ENCODE data around the gene P4HB. TPM values are rescaled to one million over a fixed set of nuclear protein-coding genes. Genes with fewer than 3 reads are reported as not detected.
A peak's percentile ranks its signal among the peaks of the same experiment; 100 is the strongest.

The P4HB gene
- total and polyA plus RNA-seq, 8 donors, result 485 to 935 (median 547) TPM

GRCh38 chr17:81852237-81852636, 8.1 kb downstream of the P4HB start:
- Histone ChIP-seq H3K27me3 (no peaks in the 10 kb centered on the region), H3K4me3 (no peak overlapping the region), H3K36me3 (peaks cover 0 to 99% of the 10 kb centered on the region in 2 donors), H3K9me3 (no peaks in the 10 kb centered on the region), H3K27ac (no peak overlapping the region), H3K4me1 (peaks cover 0 to 25% of the 10 kb centered on the region in 2 donors)
- TF ChIP-seq, protein P1, sequence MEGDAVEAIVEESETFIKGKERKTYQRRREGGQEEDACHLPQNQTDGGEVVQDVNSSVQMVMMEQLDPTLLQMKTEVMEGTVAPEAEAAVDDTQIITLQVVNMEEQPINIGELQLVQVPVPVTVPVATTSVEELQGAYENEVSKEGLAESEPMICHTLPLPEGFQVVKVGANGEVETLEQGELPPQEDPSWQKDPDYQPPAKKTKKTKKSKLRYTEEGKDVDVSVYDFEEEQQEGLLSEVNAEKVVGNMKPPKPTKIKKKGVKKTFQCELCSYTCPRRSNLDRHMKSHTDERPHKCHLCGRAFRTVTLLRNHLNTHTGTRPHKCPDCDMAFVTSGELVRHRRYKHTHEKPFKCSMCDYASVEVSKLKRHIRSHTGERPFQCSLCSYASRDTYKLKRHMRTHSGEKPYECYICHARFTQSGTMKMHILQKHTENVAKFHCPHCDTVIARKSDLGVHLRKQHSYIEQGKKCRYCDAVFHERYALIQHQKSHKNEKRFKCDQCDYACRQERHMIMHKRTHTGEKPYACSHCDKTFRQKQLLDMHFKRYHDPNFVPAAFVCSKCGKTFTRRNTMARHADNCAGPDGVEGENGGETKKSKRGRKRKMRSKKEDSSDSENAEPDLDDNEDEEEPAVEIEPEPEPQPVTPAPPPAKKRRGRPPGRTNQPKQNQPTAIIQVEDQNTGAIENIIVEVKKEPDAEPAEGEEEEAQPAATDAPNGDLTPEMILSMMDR (IDR thresholded peaks at IDR 0.05), result no peak
- intact Hi-C loops (cut with DNase I), result no loop called here
- ATAC-seq (no peak), DNase-seq (no peak)

GRCh38 chr17:81851423-81851822, 8.9 kb downstream of the P4HB start:
- H3K9me3 ChIP-seq, result no peaks in the 10 kb centered on the region
- H3K27me3 ChIP-seq, result no peaks in the 10 kb centered on the region
- intact Hi-C loops (cut with DNase I), result no loop called here
- no peak for ATAC-seq
- TF ChIP-seq, protein P1 (IDR thresholded peaks at IDR 0.05), result no peak
- H3K4me1 ChIP-seq, result peaks cover 0 to 17% of the 10 kb centered on the region in 2 donors
- H3K27ac ChIP-seq, result no peak overlapping the region
- no peak for DNase-seq
- H3K4me3 ChIP-seq, result no peak overlapping the region
- H3K36me3 ChIP-seq, result peaks cover 0 to 99% of the 10 kb centered on the region in 2 donors

DNA sequence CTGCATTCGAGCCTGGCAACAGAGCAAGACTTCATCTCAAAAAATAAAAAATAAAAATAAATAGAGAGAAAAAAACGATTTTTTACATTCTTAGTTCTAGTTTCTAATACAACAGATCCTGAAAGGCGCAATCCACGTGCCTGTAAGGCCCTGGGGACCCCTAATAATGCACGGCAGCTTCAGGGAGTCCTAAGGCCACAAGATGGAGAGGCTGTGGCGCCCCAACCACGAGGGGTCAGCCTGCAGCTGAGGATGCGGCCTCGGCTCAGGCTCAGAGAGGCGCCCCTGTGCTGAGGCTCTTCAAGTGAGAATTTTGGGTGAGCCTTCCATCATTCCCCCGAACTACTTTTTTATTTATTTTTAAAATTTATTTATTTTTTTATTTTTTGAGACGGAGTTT, 10.9 kb downstream of the P4HB start:
- Histone ChIP-seq H3K4me1 (peaks cover 0 to 5% of the 10 kb centered on the region in 2 donors), H3K9me3 (no peaks in the 10 kb centered on the region), H3K27ac (no peak overlapping the region), H3K4me3 (no peak overlapping the region), H3K27me3 (no peaks in the 10 kb centered on the region), H3K36me3 (peaks cover 0 to 100% of the 10 kb centered on the region in 2 donors)
- ATAC-seq (no peak), DNase-seq (no peak)
- intact Hi-C loops (cut with DNase I), result no loop called here
- TF ChIP-seq, protein P1 (IDR thresholded peaks at IDR 0.05), result no peak

DNA sequence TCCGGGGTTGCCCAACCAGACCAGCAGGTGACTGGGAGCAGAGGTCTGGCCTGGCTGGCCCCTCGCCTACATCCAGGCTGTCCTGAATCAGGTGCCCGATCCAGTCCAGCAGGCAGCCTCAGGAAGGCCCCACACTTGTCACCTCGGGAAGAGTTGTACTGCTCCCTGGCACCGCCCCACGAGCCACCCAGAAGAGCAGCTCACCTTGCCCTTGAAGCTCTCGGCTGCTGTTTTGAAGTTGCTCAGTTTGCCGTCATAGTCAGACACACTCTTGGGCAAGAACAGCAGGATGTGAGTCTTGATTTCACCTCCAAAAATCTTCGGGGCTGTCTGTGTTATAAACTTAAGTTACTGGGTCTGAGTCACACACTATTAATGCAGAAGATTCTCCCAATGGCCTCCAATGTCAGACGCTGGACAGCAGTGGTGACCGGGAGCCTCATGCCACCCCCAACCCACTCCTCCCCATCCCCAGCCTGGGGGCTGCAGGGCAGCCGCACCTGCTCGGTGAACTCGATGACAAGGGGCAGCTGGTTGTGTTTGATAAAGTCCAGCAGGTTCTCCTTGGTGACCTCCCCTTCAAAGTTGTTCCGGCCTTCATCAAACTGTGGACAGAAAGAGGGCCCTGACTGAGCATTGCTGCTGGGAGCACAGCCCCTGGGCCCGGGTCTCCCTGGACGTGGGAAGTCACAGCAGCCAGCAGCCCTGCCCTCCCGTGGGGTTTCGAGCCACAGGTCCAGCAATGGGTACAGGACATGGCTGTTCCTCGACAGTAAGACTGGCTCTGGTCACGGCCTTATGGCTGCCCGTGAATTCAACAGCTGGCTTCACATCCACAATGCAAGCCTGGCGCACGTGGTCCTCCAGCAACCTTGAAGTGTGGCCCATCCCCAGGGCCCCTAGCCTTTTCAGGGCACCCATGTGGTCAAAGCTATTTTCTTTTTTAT, 13.3 kb downstream of the P4HB start:
- intact Hi-C loops (cut with DNase I), result no loop called here
- DNase-seq (peak in 1 of 4 donors; percentile 74), ATAC-seq (peak; percentile 88)
- TF ChIP-seq, protein P1 (IDR thresholded peaks at IDR 0.05), result no peak
- Histone ChIP-seq H3K36me3 (peaks cover 0 to 100% of the 10 kb centered on the region in 2 donors), H3K27ac (no peak overlapping the region), H3K9me3 (no peaks in the 10 kb centered on the region), H3K27me3 (no peaks in the 10 kb centered on the region), H3K4me1 (peaks cover 0 to 5% of the 10 kb centered on the region in 2 donors), H3K4me3 (no peak overlapping the region)
